Pulmonary artery endothelial cell (primary cell): ENCODE data around the gene WNT9B. TPM values are rescaled to one million over a fixed set of nuclear protein-coding genes. Genes with fewer than 3 reads are reported as not detected.
"Not testable (repeated sequence)": the region's sequence is repeated elsewhere in the genome, so short reads cannot be mapped to it uniquely, and the experiment has no call there.

ENCODE experiments used
- DNase-seq: peaks from one replicate; pipeline ENCODE4 v3.0.0-alpha.2; 2011; ENCODE audit warnings: low read depth, low spot score
- total RNA-seq: library from RNA; depleted of rRNA; stranded (reverse); fragments of >200 nt; gene quantifications from 2 replicates; pipeline ENCODE4 v1.2.3, GENCODE V29; 2014

WNT9B gene
- total RNA-seq, 1 donor from 2014 or later: not detected

DNA sequence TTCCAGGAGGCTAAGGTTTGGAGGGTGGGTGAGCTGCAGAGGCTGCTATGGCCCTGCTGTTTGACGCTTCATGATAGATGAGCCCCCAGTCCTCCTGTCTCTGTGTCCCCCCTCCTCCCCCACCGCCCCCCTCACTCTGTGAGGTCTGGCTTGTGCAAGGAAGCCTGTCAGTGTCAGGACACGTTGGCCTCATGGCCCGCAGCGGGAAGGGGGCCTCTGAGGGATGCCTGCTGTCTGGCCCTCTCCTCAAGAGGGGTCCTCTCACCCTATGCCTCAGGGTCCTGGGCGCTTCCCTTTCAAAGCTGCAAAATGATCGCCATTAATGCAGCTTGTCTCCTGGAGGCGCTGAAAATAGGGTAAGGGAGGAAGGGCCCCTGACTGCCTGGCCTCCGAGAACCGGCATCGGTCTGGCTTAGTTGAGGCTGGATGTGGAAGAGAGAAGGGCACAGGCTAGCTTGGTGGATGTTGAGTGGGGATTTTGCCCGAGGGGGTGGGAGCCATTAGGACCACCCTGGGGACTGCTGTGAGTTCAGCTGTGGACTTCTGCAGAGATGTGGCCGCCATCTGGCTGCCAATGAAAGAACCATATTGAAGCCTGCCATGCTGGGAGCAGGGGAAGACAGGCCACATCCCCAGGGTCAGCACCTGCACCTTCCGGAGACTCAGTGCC lies 56.8 kb downstream of the WNT9B start:
- no peak for DNase-seq

DNA sequence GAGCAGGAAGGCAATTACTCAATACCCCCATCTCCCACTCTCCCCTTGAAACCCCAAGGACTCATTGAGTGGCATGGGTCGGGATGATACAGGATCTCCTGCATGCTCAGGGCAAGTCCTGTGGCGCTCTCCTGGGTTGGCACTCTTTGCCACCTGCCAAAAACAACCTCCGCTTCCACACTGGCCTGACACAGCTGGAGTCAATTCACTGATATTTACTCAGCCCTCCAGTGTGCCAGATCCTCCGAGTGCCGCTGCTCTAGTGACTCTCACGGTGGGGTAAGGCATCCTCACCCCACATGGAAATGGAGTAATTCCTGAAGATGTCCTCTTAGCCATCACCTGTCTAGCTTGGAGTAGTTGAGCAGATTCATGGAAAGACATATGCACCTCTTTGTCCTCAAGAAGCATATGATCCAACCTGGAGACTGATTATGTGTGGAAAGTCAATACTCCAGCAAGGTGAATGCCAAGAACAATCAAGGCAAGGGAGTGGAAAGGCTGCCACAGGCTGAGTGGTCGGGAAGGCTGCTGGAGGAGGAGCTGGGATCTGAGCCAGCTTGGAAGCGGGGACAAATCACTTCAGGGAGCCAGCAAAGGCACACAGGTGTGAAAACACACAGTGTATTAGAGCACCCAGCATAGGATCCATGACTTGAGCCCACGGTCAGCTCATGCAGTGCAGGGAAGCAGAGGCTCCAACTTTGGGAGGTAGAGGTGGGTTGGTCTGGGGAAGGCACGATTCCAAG lies 59.0 kb downstream of the WNT9B start:
- no peak for DNase-seq

DNA sequence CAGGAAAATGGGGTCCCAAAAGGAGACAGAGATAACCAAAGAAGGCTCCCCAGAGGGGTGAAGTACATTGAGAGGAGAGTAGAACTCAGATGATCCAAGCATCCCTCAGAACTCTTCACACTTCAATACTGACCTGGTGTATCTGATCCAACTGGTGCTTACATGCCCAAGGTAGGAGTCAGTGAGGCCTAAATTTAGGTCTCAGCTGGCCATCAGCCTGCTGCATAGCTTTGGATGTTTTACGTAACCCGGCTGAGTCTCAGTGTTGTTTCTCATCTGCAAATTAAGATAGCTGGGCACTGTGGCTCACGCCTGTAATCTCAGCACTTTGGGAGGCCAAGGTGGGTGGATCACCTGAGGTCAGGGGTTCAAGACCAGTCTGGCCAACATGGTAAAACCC lies 59.9 kb downstream of the WNT9B start:
- DNase-seq: no peak

DNA sequence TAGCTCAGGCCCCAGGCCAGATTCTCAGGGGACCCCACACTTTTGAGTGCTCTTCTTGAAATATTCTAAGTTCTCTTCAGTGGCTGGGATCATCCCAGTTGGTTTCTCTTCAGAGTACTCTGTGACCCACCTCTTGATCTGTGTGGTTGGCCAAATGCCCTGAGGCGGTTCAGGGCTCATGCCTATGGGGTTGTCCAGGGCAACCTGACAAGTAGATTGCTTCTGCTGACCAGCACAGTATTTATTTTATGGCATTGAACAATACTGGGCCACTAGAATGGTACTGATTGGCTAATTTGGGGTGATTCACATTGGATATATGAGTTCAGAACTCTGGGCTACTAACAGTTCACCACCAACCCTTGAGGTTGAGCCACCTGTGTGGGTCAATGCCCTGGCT lies 64.2 kb downstream of the WNT9B start:
- no peak for DNase-seq

DNA sequence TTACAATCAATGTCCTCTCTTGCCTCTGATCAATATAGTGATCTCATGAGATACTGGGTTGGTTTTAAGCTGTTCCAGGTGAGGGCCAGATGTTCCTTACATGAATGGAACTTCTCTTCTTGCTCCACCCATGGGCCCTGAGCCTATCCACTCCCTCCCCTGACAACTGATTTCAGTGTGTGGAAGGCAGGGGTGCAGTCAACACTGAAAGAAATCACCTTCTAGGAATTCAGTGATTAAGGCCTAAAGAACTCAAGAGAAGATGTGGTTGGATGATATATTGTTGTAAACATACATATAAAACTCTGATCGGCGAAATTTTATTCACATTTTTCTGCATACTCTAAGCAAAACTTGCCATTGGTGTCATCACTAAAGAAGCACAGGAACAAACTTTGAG lies 64.8 kb downstream of the WNT9B start:
- no peak for DNase-seq

DNA sequence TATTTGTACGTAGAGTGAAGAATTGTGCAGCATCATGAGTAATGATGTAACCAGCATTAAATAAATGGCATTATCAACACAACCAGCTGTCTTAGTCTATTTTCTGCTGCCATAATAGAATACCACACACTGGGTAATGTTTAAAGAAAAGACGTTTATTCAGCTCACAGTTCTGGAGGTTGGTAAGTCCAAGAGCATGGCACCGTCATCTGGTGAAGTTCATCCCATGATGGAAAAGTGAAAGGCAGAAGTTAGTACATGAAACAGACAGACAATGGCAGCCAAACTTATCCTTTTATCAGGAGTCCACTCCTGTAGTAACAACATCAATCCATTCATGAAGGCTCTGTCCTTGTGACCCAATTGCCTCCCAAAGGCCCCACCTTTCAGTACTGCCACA lies 65.2 kb downstream of the WNT9B start:
- DNase-seq: no peak

DNA sequence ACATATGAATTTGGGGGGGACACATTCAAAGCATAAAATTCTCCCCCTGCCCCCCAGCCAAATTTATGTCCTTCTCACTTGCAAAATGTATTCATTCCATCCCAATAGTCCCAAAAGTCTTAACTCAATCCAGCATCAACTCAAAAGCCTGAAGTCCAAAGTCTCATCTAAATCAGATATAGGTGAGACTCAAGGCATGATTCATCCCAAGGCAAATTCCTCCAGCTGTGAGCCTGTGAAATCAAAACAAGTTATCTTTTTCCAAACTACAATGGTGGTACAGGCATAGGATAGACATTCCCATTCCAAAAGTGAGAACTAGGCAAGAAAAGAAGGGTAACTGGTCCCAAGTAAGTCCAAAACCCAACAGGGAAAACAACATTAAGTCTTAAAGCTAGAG lies 65.7 kb downstream of the WNT9B start:
- no peak for DNase-seq

DNA sequence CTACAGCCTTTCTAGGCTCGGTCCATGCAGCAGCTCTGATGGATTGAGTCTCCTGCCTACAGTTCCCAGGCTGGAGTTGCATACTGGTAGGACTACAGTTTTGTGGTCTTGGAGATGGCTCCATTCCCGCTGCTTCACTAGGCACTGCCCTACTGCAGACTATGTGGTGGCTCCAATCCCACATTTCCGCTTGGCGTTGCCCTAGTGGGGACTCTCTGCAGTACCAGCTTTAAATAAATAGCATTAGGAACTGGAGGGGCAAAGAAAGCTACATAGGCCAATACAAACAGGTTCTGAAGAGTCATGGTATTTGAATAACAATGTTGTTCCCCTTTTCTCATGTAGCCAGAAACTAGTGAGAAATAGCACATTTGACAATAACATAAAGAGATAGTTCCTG lies 66.1 kb downstream of the WNT9B start:
- no peak for DNase-seq

DNA sequence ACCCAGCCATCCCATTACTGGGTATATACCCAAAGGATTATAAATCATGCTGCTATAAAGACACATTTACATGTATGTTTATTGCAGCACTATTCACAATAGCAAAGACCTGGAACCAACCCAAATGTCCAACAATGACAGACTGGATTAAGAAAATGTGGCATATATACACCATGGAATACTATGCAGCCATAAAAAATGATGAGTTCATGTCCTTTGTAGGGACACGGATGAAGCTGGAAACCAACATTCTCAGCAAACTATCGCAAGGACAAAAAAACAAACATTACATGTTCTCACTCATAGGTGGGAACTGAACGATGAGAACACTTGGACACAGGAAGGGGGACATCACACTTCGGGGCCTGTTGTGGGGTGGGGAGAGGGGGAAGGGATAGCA lies 70.6 kb downstream of the WNT9B start:
- DNase-seq: not testable (repeated sequence)

DNA sequence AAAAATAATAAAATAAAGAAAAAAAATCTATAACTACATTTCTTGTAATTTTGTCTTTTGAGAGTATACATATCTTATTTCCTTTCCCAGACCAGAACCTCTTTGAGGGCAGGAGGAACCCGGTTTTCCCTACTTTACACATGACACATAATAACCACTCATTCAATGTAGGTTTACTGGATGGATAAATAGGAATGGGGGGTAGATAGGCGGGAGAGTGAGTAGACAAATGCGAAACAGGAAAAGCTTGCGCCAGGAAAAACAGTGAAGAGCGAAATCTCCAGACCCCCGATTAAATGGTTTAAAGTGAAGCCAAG lies 71.1 kb downstream of the WNT9B start:
- DNase-seq: no peak

DNA sequence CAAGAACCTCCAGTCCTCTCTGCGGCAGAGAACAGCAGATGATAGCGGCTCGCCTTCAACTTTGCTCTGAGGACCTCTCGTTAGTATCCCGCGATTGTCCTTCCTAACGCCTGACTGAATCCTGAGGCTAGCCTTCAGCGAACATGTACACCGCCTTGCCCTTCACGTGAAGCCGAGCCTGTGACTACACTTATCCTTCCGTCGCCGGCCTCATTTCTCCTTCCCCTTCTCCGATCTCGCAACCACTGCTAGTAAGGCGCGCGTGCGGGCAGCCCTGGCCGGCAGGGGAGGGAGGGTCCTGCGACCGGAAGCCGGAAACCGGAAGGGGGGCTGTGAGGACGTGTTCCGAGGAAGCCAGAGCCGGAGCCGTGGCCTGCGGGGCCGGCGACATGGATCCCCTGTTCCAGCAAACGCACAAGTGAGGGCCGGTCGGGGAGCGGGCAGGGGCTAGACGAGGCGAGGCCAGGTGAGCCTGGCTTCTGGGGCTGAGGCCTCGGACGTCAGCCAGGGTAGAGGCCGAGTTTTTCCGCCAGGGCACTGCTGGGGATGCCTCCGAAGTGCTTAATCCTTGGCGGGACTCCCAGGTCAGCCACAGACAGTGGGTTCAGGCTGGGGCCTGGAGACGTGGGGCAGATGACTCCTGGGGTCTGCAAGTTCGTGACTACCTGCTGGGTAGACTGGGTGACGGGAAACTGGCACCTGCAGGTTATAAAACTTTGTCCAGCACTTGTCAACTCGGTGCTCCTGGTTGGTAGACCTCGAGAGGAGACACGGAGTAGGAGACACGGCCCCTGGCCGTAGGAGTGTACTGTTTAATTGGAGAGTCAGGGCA lies 71.6 kb downstream of the WNT9B start, which contains the start of gene GOSR2:
TSS of gene GOSR2 (plus strand) at position 357 of the 832 bp plus-strand sequence. CDS start at position 390, 33 bp downstream.
- peak; percentile 52 for DNase-seq

DNA sequence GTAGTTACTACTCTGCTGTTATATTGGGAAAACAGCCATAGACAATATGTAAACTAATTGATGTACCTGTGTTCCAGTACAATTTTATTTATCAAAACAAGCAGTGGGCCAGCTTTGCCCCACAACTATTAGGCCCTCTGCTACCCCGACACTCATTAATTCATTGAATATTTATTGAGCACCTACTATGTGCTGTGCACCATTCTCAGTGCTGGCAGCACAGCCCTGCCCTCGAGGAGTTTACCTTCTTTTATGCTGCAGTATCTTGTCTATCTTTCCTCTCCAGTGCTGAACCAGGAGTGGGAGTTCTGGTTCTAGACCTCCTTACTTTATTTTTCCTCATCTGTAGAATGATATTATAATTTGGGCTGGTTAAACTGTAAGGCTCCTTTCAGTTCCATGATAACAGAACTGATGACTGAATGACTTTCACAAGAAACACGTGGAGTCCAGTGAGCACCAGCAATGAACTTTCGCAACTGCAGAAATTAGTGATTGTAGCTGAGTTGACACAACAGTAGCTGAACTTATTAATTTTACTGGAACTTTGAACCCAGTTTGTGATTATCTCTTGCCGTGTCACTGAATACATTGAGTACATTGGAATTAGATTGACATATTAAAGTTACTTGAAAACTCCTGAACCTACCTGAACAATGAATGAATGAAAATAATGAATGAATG lies 73.9 kb downstream of the WNT9B start:
- DNase-seq: no peak

DNA sequence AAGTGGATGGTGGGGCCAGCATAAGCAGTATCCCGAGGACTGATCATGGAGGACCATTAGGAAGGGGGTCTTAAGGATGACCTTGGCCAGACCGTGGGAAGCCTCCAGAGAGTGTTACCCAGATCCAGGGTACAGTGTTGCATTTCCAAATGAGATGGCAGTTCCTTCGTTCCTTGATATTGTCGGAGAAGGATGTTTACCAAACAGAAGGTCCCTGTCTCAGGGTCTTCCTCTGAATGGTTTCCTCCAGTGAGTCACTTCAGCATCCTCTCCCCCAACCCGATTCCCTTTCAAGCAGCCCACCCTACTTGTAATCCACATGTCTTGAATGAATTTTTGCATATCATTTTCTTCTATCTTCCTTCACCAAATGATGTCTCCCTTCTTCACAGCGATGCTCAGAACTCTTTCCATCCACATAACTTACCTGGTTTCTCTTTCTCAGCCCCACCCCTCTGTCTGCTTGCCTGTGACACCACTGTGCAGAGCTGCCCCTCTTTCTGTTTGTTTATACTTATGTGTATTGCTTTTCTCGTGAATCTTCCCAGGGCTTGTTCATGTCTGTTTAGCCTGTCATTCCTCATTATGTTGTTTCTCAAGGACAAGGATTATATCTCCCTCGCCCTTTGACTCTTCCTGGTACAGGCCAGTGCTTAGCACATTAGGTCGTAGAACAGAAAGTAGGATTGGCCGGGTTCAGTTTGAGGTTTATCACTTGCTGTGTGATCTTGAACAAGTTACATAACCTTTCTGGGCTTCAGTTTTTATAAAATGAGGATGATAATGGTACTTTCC lies 77.3 kb downstream of the WNT9B start:
- DNase-seq: no peak

DNA sequence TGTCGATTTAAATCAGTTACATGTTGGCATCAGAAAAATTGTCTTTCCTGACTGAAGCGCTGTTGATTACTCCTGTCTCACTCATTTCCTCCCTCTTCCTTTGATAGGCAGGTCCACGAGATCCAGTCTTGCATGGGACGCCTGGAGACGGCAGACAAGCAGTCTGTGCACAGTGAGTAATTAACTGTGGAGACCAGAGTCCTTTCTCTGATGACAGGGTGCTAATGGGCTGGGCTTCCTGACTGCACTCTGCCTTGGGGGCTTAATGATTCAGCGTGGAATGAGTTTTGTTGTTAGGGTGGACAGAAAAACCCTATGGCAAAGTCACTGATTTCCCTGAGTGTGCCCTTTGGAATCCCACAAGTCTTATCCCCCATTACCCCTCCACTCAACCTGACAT lies 78.0 kb downstream of the WNT9B start:
- peak; percentile 37 for DNase-seq

DNA sequence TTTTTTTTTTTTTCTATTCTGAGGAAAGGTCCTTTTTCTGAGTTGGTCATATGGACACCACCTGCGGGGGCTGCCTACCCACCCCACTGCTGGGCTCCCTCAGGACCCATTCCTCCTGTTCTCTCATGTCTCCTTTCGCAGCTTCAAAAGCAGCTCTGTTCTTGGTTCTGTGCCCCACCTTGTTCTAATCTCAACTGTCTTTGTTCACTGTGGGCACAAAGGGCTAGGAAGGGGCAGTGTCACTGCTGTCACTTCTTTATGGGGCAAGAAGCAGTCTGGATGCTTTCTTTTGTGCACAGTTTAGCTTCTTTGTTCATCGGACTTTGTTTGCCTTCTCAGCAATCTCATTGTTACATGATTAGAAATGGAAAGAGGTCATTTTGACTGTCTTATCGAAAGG lies 78.7 kb downstream of the WNT9B start:
- no peak for DNase-seq

DNA sequence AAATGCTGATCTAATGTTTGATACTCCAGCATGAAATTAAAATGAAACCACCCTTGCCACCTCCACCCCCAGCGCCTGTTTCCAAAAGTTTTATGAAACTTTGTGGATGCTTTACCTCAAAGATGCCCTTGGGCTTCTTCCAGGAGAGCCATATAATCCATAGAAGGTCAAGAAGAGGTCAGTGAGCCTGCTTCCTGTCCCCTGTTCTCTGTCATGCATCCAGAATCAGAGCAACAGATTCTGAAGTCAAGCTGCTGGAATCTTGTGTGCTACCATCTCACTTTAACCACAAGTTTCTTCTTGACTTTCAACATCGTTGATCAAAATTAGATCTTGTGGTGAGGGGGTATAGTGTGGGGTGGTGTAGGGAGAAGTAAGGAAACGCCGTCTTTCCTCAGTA lies 80.2 kb downstream of the WNT9B start:
- DNase-seq: no peak

DNA sequence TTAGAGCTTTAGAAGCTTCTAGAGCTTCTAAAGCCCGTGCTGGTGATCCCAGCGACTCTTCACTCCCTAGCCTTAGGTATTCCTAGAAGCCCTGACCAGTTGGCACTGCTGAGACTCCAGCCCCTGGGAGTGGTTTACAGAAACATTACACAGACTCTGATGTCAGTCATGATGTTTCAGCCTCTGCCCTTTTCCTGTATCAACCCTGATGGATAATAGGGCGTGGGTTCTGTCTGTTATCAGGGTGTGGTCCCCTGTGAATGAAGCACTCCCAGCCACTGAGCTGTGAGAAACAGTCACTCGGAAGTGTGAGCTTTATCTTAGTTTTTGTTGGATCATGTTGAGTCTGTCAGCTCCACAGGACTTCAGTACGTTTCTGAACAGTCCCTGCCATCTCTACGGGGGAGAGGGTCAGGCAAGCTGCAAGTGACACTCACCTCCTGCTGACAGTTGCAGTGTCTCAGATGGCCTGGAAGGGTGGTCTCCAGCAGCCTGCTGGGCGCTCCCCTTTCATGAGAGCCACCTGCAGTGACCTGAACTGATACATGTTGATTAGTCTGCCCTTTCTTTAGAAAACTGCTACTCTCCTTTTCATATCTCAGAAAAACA lies 84.4 kb downstream of the WNT9B start:
- no peak for DNase-seq
